NB4 (cell line): ENCODE data around the gene SNTB2.

ENCODE experiments used
- MAX ChIP-seq: IDR thresholded peaks from 2 replicates; pipeline ENCODE4 v1.6.1; 2011; ENCODE audit warnings: low read depth, low read length
- MYC ChIP-seq: IDR thresholded peaks from 2 replicates; pipeline ENCODE4 v1.6.1; 2011; ENCODE audit warnings: low read depth, low read length
- POLR2A ChIP-seq: IDR thresholded peaks from 2 replicates; pipeline ENCODE4 v1.6.1; 2011; ENCODE audit warnings: mild to moderate bottlenecking; ENCODE audit not compliant: insufficient read length; ENCODE audit errors: extremely low read depth
- TF ChIP-seq, protein P1 (sequence below): IDR thresholded peaks from one replicate; pipeline ENCODE4 v1.5.1; 2012; ENCODE audit warnings: low read depth, low read length

GRCh38 chr16:69328854-69329316 lies 141.9 kb downstream of the SNTB2 start:
- TF ChIP-seq, protein P1, sequence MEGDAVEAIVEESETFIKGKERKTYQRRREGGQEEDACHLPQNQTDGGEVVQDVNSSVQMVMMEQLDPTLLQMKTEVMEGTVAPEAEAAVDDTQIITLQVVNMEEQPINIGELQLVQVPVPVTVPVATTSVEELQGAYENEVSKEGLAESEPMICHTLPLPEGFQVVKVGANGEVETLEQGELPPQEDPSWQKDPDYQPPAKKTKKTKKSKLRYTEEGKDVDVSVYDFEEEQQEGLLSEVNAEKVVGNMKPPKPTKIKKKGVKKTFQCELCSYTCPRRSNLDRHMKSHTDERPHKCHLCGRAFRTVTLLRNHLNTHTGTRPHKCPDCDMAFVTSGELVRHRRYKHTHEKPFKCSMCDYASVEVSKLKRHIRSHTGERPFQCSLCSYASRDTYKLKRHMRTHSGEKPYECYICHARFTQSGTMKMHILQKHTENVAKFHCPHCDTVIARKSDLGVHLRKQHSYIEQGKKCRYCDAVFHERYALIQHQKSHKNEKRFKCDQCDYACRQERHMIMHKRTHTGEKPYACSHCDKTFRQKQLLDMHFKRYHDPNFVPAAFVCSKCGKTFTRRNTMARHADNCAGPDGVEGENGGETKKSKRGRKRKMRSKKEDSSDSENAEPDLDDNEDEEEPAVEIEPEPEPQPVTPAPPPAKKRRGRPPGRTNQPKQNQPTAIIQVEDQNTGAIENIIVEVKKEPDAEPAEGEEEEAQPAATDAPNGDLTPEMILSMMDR: no peak
- TF ChIP-seq POLR2A (no peak), MAX (no peak), MYC (no peak)
